Neural progenitor cell (in vitro differentiated cells): Measurements from ENCODE around the gene NAMPT.
"Not testable (repeated sequence)": the region's sequence is repeated elsewhere in the genome, so short reads cannot be mapped to it uniquely, and the experiment has no call there.

Source experiments
- CTCF ChIP-seq: fragments of 200-600 bp; sonication (generic); IDR thresholded peaks from 2 replicates; pipeline ENCODE4 v1.5.1; 2017; ENCODE audit warnings: antibody characterized with exemption, mild to moderate bottlenecking
- EZH2 ChIP-seq: fragments of 200-600 bp; sonication (generic); IDR thresholded peaks from 2 replicates; pipeline ENCODE4 v1.6.1; 2017; ENCODE audit warnings: antibody characterized with exemption, mild to moderate bottlenecking, moderate library complexity
- EZH2phosphoT487 ChIP-seq: fragments of 200-600 bp; sonication (generic); IDR thresholded peaks from 2 replicates; pipeline ENCODE4 v1.6.1; 2017; ENCODE audit warnings: antibody characterized with exemption

- not testable (repeated sequence) for TF ChIP-seq CTCF, EZH2phosphoT487, EZH2
These were observed 35.5 kb upstream of the NAMPT start for GRCh38 chr7:106320254-106320770.
